Measurements from ENCODE around the gene ADCY7.

Gene ADCY7

GRCh38 chr16:50269061-50269705 is 2.8 kb downstream of the ADCY7 start:
- DNase-seq: peak; percentile 8

- DNase-seq: peak; percentile 11
These were observed 3.6 kb downstream of the ADCY7 start for GRCh38 chr16:50269769-50270509.

- DNase-seq: peak; percentile 12
These were observed 4.3 kb downstream of the ADCY7 start for GRCh38 chr16:50270510-50271147.

- no peak for DNase-seq
These were observed 5.0 kb downstream of the ADCY7 start for GRCh38 chr16:50271148-50272041.

GRCh38 chr16:50272111-50272571 is 5.8 kb downstream of the ADCY7 start:
- no peak for DNase-seq

- DNase-seq: no peak
These were observed 6.5 kb downstream of the ADCY7 start for GRCh38 chr16:50272687-50273381.

- no peak for DNase-seq
These were observed 7.0 kb downstream of the ADCY7 start for GRCh38 chr16:50273382-50273690.

- DNase-seq: peak; percentile 56
These were observed 7.6 kb downstream of the ADCY7 start for GRCh38 chr16:50273888-50274325.

GRCh38 chr16:50274326-50275097 is 8.2 kb downstream of the ADCY7 start:
- DNase-seq: peak; percentile 48

- DNase-seq: no peak
These were observed 8.7 kb downstream of the ADCY7 start for GRCh38 chr16:50275098-50275415.

GRCh38 chr16:50275428-50276325 is 9.3 kb downstream of the ADCY7 start:
- no peak for DNase-seq

GRCh38 chr16:50276326-50276640 is 9.9 kb downstream of the ADCY7 start:
- DNase-seq: no peak

- no peak for DNase-seq
These were observed 10.6 kb downstream of the ADCY7 start for GRCh38 chr16:50276801-50277555.

- no peak for DNase-seq
These were observed 11.9 kb downstream of the ADCY7 start for GRCh38 chr16:50278251-50278650.

- DNase-seq: no peak
These were observed 13.1 kb downstream of the ADCY7 start for GRCh38 chr16:50279504-50279865.

GRCh38 chr16:50280932-50281331 is 14.6 kb downstream of the ADCY7 start:
- DNase-seq: no peak

GRCh38 chr16:50281391-50282009 is 15.1 kb downstream of the ADCY7 start:
- no peak for DNase-seq

- DNase-seq: no peak
These were observed 15.7 kb downstream of the ADCY7 start for GRCh38 chr16:50282010-50282538.

GRCh38 chr16:50282955-50283631 is 16.7 kb downstream of the ADCY7 start:
- DNase-seq: no peak
